GM12878 (cell line): ENCODE results near the gene DNAI2. TPM values are rescaled to one million over a fixed set of nuclear protein-coding genes. Genes with fewer than 3 reads are reported as not detected.

Experiments used
- ATAC-seq: fragments of 200-7000 bp; cut with Tn5 transposase; 3 replicates; pipeline ENCODE4 v1.9.1; 2020; ENCODE audit warnings: mild to moderate bottlenecking, moderate library complexity
- BruUV-seq: library from RNA; stranded (reverse); fragments of 400-500 nt; replicated peaks from 2 replicates; lab custom pipeline; 2021; lab: Mats Ljungman, UMichigan
- CTCF ChIA-PET: fragments of 300-600 bp; sonication (Branson Sonifier 250); formaldehyde crosslinking; extraction: SDS; loops from one replicate; lab custom pipeline; 2021; ENCODE audit warnings: inconsistent platforms; lab: Yijun Ruan, JAX
- POLR2A ChIA-PET: fragments of 350-600 bp; formaldehyde crosslinking; extraction: SDS; loops from one replicate; lab custom pipeline; 2021; ENCODE audit warnings: inconsistent platforms; lab: Charles Lee
- RAD21 ChIA-PET: fragments of 300-600 bp; sonication (Branson Sonifier 250); formaldehyde crosslinking; loops from one replicate; lab custom pipeline; 2023; ENCODE audit warnings: antibody characterized with exemption; ENCODE audit not compliant: unreplicated experiment; lab: Charles Lee
- SMC1A ChIA-PET: fragments of 300-600 bp; sonication (Branson Sonifier 250); formaldehyde crosslinking; loops from one replicate; lab custom pipeline; 2023; ENCODE audit not compliant: unreplicated experiment, uncharacterized antibody; lab: Charles Lee
- DNase-seq: peaks from one replicate; pipeline ENCODE4 v3.0.0-alpha.2; 2011; ENCODE audit warnings: low read depth, low spot score
- FAIRE-seq: peaks from 3 replicates; lab custom pipeline; 2011; peaks lifted over from hg19 to GRCh38; lab: Jason Lieb, UNC
- H2AFZ ChIP-seq: 2 replicates; pipeline ENCODE4 v1.6.0; 2011; ENCODE audit warnings: low read depth, low read length, control low read depth; ENCODE audit not compliant: control insufficient read depth
- H3K27ac ChIP-seq: 2 replicates; pipeline ENCODE4 v1.5.1; 2011; ENCODE audit warnings: control low read depth; ENCODE audit not compliant: control insufficient read depth, insufficient read depth
- H3K27me3 ChIP-seq, 2 experiments: replicated peaks in 1 of 2; 2 replicates each; pipeline versions ENCODE4 v1.6.0 to v1.6.1; 2011; ENCODE audit warnings: low read length in 1 of 2; ENCODE audit not compliant: control insufficient read depth in 2 of 2, insufficient read depth in 2 of 2
- H3K36me3 ChIP-seq, 2 experiments: 2 replicates each; pipeline ENCODE4 v1.5.1; 2011; ENCODE audit warnings: low read length in 1 of 2; ENCODE audit not compliant: control insufficient read depth in 2 of 2, insufficient read depth in 2 of 2
- H3K4me1 ChIP-seq: 2 replicates; pipeline ENCODE4 v1.6.1; 2011; ENCODE audit warnings: mild to moderate bottlenecking, low read length, moderate library complexity, mixed read lengths; ENCODE audit not compliant: control insufficient read depth, insufficient read depth
- H3K4me2 ChIP-seq: 2 replicates; pipeline ENCODE4 v1.6.0; 2011; ENCODE audit warnings: control low read depth; ENCODE audit not compliant: control insufficient read depth, insufficient read depth
- H3K4me3 ChIP-seq: fragments of 200-600 bp; sonication (generic); 2 replicates; pipeline ENCODE4 v1.5.1; 2016
- H3K79me2 ChIP-seq: 2 replicates; pipeline ENCODE4 v1.6.0; 2011; ENCODE audit warnings: low read length; ENCODE audit not compliant: control insufficient read depth, insufficient read depth
- H3K9ac ChIP-seq: 2 replicates; pipeline ENCODE4 v1.8.0; 2011; ENCODE audit warnings: low read length, control low read depth, mixed read lengths; ENCODE audit not compliant: control insufficient read depth, insufficient read depth
- H3K9me3 ChIP-seq: replicated peaks from 3 replicates; pipeline ENCODE4 v1.5.1; 2011; ENCODE audit warnings: mild to moderate bottlenecking, low read length; ENCODE audit not compliant: control insufficient read depth, insufficient read depth
- H4K20me1 ChIP-seq: 2 replicates; pipeline ENCODE4 v1.6.0; 2011; ENCODE audit not compliant: control insufficient read depth, insufficient read depth
- BACH1 ChIP-seq: fragments of 450-650 bp; IDR thresholded peaks from 2 replicates; pipeline ENCODE4 v1.6.1; 2017; ENCODE audit warnings: mild to moderate bottlenecking, borderline replicate concordance
- CHD2 ChIP-seq: IDR thresholded peaks from 2 replicates; pipeline ENCODE4 v1.6.1; 2011; ENCODE audit warnings: low read depth, low read length, improper control_type of control experiment, borderline replicate concordance
- CHD4 ChIP-seq: fragments of 200-600 bp; sonication (generic); IDR thresholded peaks from 2 replicates; pipeline ENCODE4 v1.6.1; 2016; ENCODE audit warnings: mild to moderate bottlenecking
- CREB1 ChIP-seq: IDR thresholded peaks from 2 replicates; pipeline ENCODE4 v1.6.1; 2012; ENCODE audit warnings: low read depth, mild to moderate bottlenecking, inconsistent platforms
- EGR1 ChIP-seq, 2 experiments: IDR thresholded peaks; 1 replicate in 1 of 2; 2 replicates in 1 of 2; pipeline ENCODE4 v1.6.1; 2011 to 2012; ENCODE audit warnings: low read depth in 2 of 2, low read length in 2 of 2, borderline replicate concordance in 1 of 2, mild to moderate bottlenecking in 1 of 2, moderate library complexity in 1 of 2
- EP300 ChIP-seq, 2 experiments: fragments of 150-350 bp in 1 of 2; IDR thresholded peaks; 2 replicates each; pipeline ENCODE4 v1.6.1; 2011 to 2012; ENCODE audit warnings: low read depth in 2 of 2, low read length in 2 of 2, borderline replicate concordance in 1 of 2, improper control_type of control experiment in 1 of 2, inconsistent platforms in 1 of 2; ENCODE audit not compliant: control insufficient read depth in 1 of 2
- GATAD2B ChIP-seq: fragments of 450-650 bp; conservative IDR thresholded peaks from 2 replicates; pipeline ENCODE4 v1.6.1; 2017; ENCODE audit warnings: low read depth, mild to moderate bottlenecking, moderate library complexity
- MYC ChIP-seq: IDR thresholded peaks from 2 replicates; pipeline ENCODE4 v1.6.1; 2011; ENCODE audit warnings: mild to moderate bottlenecking, low read length, moderate library complexity, inconsistent platforms; ENCODE audit not compliant: insufficient read depth, insufficient replicate concordance, insufficient read length, severe bottlenecking
- NFXL1 ChIP-seq: fragments of 450-650 bp; IDR thresholded peaks from 2 replicates; pipeline ENCODE4 v1.6.1; 2017; ENCODE audit warnings: antibody characterized with exemption, mild to moderate bottlenecking, borderline replicate concordance
- PML ChIP-seq: IDR thresholded peaks from 2 replicates; pipeline ENCODE4 v1.6.1; 2012; ENCODE audit warnings: low read length, inconsistent platforms
- RFX5 ChIP-seq: IDR thresholded peaks from 2 replicates; pipeline ENCODE4 v1.6.1; 2011; ENCODE audit warnings: low read depth, low read length, improper control_type of control experiment
- SPI1 ChIP-seq: IDR thresholded peaks from 2 replicates; pipeline ENCODE4 v1.6.1; 2011; ENCODE audit warnings: low read depth, mild to moderate bottlenecking, low read length, moderate library complexity, borderline replicate concordance; ENCODE audit not compliant: insufficient read depth
- SREBF2 ChIP-seq: IDR thresholded peaks from 2 replicates; pipeline ENCODE4 v1.6.1; 2012; ENCODE audit warnings: mild to moderate bottlenecking, low read length
- SRF ChIP-seq, 2 experiments: IDR thresholded peaks; 2 replicates each; pipeline ENCODE4 v1.6.1; 2011; ENCODE audit warnings: low read depth in 2 of 2, low read length in 2 of 2, mild to moderate bottlenecking in 1 of 2, moderate library complexity in 1 of 2
- TCF12 ChIP-seq: IDR thresholded peaks from 2 replicates; pipeline ENCODE4 v1.6.1; 2011; ENCODE audit warnings: low read depth, mild to moderate bottlenecking, low read length
- ZBTB4 ChIP-seq: fragments of 450-650 bp; formaldehyde crosslinking; IDR thresholded peaks from 2 replicates; pipeline ENCODE4 v1.4.0; 2022; ENCODE audit warnings: mild to moderate bottlenecking, moderate library complexity
- ZBTB40 ChIP-seq: fragments of 450-650 bp; IDR thresholded peaks from 2 replicates; pipeline ENCODE4 v1.6.1; 2016; ENCODE audit warnings: mild to moderate bottlenecking, moderate library complexity, borderline replicate concordance
- WGBS: methylation state at CpG from one replicate; pipeline ENCODE4 v1.1.6; 2016; ENCODE audit warnings: low lambda C conversion rate; ENCODE audit not compliant: insufficient replicate concordance, insufficient coverage; ENCODE audit errors: missing lambda C conversion rate; 5-methylcytosine and 5-hydroxymethylcytosine counted together
- in situ Hi-C: fragments of 300-500 bp; cut with MboI; formaldehyde crosslinking; loops from 9 replicates; pipeline ENCODE4 v1.14.3; 2018; ENCODE audit warnings: mixed read lengths
- intact Hi-C: fragments of 100-400 bp; cut with micrococcal nuclease; formaldehyde crosslinking; loops from one replicate; pipeline ENCODE4 v1.14.2; 2022; ENCODE audit not compliant: unreplicated experiment
- polyA plus RNA-seq, 11 experiments: library from polyadenylated mRNA; depleted of rRNA in 4 of 11; unstranded in 6 of 11; stranded (reverse) in 5 of 11; fragments of >200 nt; fragmentation: Nextera tagmentation in 4 of 11; fragmentation: Illumina TruSeq in 1 of 11; extraction: Ambion mirVana in 4 of 11; extraction: Trizol in 1 of 11; gene quantifications; 1 replicate in 1 of 11; 2 replicates in 10 of 11; pipeline versions ENCODE4 v1.2.1 to v1.2.3, GENCODE V29; 2011 to 2016; ENCODE audit warnings: inconsistent platforms in 2 of 11, missing spikeins in 2 of 11, low read depth in 1 of 11
- total RNA-seq, 4 experiments: library from RNA; depleted of rRNA in 3 of 4; stranded (reverse); fragments of >200 nt in 3 of 4; fragmentation: Illumina TruSeq in 1 of 4; extraction: Trizol in 1 of 4; gene quantifications; 2 replicates each; pipeline versions ENCODE4 v1.2.1 to v1.2.3, GENCODE V29; 2013 to 2021

Gene DNAI2
- total and polyA plus RNA-seq, 10 of the 15 experiments (the other 5 are each of a cell fraction or from before 2014, with no cell fraction given): 0.04 to 1.8 (median 0.13) TPM

DNA sequence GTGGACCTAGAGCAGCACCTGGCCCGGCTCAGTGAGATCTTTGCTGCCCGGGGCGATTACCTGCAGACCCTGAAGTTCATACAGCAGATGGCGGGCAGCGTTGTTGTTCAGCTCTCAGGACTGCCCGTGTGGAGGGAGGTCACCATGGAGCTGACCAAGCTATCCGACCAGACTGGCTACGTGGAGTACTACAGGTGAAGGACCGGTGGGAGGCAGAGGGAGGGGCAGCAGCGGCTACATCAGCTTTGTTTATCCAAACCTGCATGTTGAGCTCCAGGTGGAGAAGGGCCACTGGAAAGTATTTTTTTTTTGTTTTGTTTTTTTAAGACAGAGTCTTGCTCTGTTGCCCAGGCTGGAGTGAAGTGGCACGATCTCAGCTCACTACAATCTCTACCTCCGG, 36.7 kb upstream of the DNAI2 start (continued):
- TF ChIP-seq ZBTB40: no peak
- TF ChIP-seq, all 136 proteins: peak for 0

- ChIA-PET CTCF (no interaction called here), POLR2A (no interaction called here), RAD21 (no interaction called here), SMC1A (no interaction called here)
- intact Hi-C loops (no loop called here), in situ Hi-C loops (loop anchor here (10.0 kb wide), 1 partner anchor 64 kb away; no protein-coding TSS in a partner anchor)
- Histone ChIP-seq H3K4me3 (no peak overlapping the region), H3K9me3 (no peaks in the 10 kb centered on the region), H3K4me2 (no peak overlapping the region), H3K79me2 (no peaks in the 10 kb centered on the region), H3K27me3 (no peaks in the 10 kb centered on the region), H2AFZ (no peak overlapping the region), H3K36me3 (no peaks in the 10 kb centered on the region; a peak in 1 of 4 replicates), H3K4me1 (peaks cover 1% of the 10 kb centered on the region; the same call in 1 of the 2 replicates), H3K9ac (no peak overlapping the region), H4K20me1 (no peaks in the 10 kb centered on the region), H3K27ac (no peak overlapping the region)
- ATAC-seq: no peak
- BruUV-seq: no TSS peak
- DNase-seq: no peak
- TF ChIP-seq EGR1 (IDR thresholded peaks at IDR 0.05; ENCODE audit: borderline replicate concordance in 1 of 2, low read depth in 2 of 2, low read length in 2 of 2) (no peak), SREBF2 (no peak), TCF12 (no peak), EP300 (IDR thresholded peaks at IDR 0.05; ENCODE audit: borderline replicate concordance in 1 of 2, control insufficient read depth in 1 of 2, low read depth in 2 of 2, low read length in 2 of 2) (no peak), CHD2 (no peak), GATAD2B (no peak), SPI1 (no peak), NFXL1 (no peak), ZBTB4 (no peak), MYC (no peak), RFX5 (no peak), BACH1 (no peak), CHD4 (no peak), PML (no peak), CREB1 (no peak), SRF (IDR thresholded peaks at IDR 0.05; ENCODE audit: low read depth in 2 of 2, low read length in 2 of 2) (no peak)
- FAIRE-seq: no peak
- WGBS: 35% methylated on average over 10 of the region's 10 CpGs
Observed at GRCh38 chr17:74239172-74239571, 34.9 kb upstream of the DNAI2 start.
